Lower lobe of right lung (tissue), 2 donors: ENCODE measurements around the gene SIM1. TPM values are rescaled to one million over a fixed set of nuclear protein-coding genes. Genes with fewer than 3 reads are reported as not detected.

Experiments used
- ATAC-seq, 2 donors: fragments of 200-7000 bp; cut with Tn5 transposase; one replicate each; pipeline ENCODE4 v1.9.1; 2020 to 2022; ENCODE audit warnings: mild to moderate bottlenecking in 2 of 2, moderate library complexity in 2 of 2
- DNase-seq: peaks from one replicate; pipeline ENCODE4 v3.0.0-alpha.2; 2020
- H3K27ac ChIP-seq: fragments of 200-600 bp; one replicate; pipeline ENCODE4 v1.8.0; 2022
- H3K27me3 ChIP-seq: fragments of 200-600 bp; one replicate; pipeline ENCODE4 v1.8.0; 2022; ENCODE audit warnings: low read depth
- H3K36me3 ChIP-seq: fragments of 200-600 bp; one replicate; pipeline ENCODE4 v1.8.0; 2022; ENCODE audit warnings: mild to moderate bottlenecking
- H3K4me1 ChIP-seq: fragments of 200-600 bp; one replicate; pipeline ENCODE4 v1.8.0; 2022
- H3K4me3 ChIP-seq: fragments of 200-600 bp; one replicate; pipeline ENCODE4 v1.8.0; 2022; ENCODE audit warnings: mild to moderate bottlenecking
- H3K9me3 ChIP-seq: fragments of 200-600 bp; one replicate; pipeline ENCODE4 v1.8.0; 2022
- intact Hi-C: fragments of 100-400 bp; cut with DNase I; formaldehyde crosslinking; loops from one replicate; pipeline ENCODE4 v1.11.0; 2022
- total RNA-seq: library from RNA; stranded (reverse); fragmentation: NEBNext Ultra II Directional; extraction: Animal tissue kit (Norgen Biotek cat#: 25700); gene quantifications from one replicate; pipeline ENCODE4 v1.2.1, GENCODE V29; 2021
- TF ChIP-seq, protein P1 (sequence below): fragments of 200-600 bp; IDR thresholded peaks from one replicate; pipeline ENCODE4 v1.8.0; 2022; ENCODE audit warnings: antibody characterized with exemption, mild to moderate bottlenecking
- donor health status: DM: no; HTN: yes; CAD: no; lungs with severe emphysema.

The SIM1 gene
- total RNA-seq, 1 donor from 2014 or later: not detected

DNA sequence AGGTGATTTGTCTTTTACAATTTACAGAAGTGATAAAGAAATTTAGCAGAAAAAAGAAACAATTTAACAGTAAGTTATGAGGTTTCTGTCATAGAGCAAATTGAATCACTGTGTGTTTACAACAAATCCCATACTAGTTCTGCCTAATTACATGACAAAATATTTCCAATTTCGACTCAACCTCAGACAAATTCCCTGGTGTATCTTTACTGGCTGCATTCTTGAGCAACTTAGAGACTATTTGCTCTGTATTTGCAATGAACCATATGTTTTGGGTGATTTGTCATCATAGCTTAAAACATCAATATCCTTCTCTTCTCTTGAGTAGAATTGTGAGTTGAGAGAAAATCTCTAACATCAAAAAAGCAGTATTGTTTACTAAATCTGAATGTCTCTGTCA is 128.7 kb downstream of the SIM1 start:
- no peaks in the 10 kb centered on the region for H3K27me3 ChIP-seq

More for the DNA sequence above, 128.7 kb downstream of the SIM1 start:
- TF ChIP-seq, protein P1, sequence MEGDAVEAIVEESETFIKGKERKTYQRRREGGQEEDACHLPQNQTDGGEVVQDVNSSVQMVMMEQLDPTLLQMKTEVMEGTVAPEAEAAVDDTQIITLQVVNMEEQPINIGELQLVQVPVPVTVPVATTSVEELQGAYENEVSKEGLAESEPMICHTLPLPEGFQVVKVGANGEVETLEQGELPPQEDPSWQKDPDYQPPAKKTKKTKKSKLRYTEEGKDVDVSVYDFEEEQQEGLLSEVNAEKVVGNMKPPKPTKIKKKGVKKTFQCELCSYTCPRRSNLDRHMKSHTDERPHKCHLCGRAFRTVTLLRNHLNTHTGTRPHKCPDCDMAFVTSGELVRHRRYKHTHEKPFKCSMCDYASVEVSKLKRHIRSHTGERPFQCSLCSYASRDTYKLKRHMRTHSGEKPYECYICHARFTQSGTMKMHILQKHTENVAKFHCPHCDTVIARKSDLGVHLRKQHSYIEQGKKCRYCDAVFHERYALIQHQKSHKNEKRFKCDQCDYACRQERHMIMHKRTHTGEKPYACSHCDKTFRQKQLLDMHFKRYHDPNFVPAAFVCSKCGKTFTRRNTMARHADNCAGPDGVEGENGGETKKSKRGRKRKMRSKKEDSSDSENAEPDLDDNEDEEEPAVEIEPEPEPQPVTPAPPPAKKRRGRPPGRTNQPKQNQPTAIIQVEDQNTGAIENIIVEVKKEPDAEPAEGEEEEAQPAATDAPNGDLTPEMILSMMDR: no peak
- H3K27ac ChIP-seq: no peak overlapping the region
- ATAC-seq: no peak
- H3K4me1 ChIP-seq: no peaks in the 10 kb centered on the region
- no peaks in the 10 kb centered on the region for H3K36me3 ChIP-seq
- H3K9me3 ChIP-seq: no peaks in the 10 kb centered on the region
- no peak overlapping the region for H3K4me3 ChIP-seq
- no peak for DNase-seq
- intact Hi-C loops: no loop called here
